ENCODE results near the gene DSG2.

DNA sequence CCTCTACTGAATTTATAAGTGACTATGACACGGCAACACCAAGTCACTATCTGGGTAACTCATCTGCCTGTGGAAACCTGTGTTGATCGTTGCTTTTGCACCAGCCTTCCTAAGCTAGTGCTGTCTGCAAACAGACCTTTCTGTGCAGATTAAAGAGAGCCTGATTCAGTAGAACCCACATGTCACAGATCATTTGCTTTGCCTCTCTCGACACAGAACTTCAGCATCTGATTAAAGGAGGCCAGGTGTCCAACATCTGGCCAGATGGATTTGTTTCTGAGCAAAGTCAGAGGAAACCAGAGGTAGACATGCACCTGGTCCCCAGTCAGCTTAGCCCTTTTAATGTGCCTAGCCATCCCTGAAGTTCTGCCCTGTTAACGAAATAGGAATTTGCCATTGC lies 78.7 kb downstream of the DSG2 start:
- TF ChIP-seq, protein P1, sequence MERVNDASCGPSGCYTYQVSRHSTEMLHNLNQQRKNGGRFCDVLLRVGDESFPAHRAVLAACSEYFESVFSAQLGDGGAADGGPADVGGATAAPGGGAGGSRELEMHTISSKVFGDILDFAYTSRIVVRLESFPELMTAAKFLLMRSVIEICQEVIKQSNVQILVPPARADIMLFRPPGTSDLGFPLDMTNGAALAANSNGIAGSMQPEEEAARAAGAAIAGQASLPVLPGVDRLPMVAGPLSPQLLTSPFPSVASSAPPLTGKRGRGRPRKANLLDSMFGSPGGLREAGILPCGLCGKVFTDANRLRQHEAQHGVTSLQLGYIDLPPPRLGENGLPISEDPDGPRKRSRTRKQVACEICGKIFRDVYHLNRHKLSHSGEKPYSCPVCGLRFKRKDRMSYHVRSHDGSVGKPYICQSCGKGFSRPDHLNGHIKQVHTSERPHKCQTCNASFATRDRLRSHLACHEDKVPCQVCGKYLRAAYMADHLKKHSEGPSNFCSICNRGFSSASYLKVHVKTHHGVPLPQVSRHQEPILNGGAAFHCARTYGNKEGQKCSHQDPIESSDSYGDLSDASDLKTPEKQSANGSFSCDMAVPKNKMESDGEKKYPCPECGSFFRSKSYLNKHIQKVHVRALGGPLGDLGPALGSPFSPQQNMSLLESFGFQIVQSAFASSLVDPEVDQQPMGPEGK (CRISPR knock-in tag; IDR thresholded peaks at IDR 0.05; ENCODE audit: borderline replicate concordance): no peak
- TF ChIP-seq ESRRG (CRISPR knock-in tag; IDR thresholded peaks at IDR 0.05): no peak
- TF ChIP-seq ZC3H10 (CRISPR knock-in tag; IDR thresholded peaks at IDR 0.05): no peak
- TF ChIP-seq CSDC2 (CRISPR knock-in tag; IDR thresholded peaks at IDR 0.05): no peak
- TF ChIP-seq PPARA (CRISPR knock-in tag; IDR thresholded peaks at IDR 0.05; ENCODE audit: borderline replicate concordance): no peak
- TF ChIP-seq OSR1 (CRISPR knock-in tag; IDR thresholded peaks at IDR 0.05): no peak
- TF ChIP-seq, protein P2, sequence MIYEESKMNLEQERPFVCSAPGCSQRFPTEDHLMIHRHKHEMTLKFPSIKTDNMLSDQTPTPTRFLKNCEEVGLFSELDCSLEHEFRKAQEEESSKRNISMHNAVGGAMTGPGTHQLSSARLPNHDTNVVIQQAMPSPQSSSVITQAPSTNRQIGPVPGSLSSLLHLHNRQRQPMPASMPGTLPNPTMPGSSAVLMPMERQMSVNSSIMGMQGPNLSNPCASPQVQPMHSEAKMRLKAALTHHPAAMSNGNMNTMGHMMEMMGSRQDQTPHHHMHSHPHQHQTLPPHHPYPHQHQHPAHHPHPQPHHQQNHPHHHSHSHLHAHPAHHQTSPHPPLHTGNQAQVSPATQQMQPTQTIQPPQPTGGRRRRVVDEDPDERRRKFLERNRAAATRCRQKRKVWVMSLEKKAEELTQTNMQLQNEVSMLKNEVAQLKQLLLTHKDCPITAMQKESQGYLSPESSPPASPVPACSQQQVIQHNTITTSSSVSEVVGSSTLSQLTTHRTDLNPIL (CRISPR knock-in tag; IDR thresholded peaks at IDR 0.05; ENCODE audit: low read depth): no peak
- no peak for TF ChIP-seq ZNF70 (CRISPR knock-in tag; IDR thresholded peaks at IDR 0.05)
- TF ChIP-seq, protein P3, sequence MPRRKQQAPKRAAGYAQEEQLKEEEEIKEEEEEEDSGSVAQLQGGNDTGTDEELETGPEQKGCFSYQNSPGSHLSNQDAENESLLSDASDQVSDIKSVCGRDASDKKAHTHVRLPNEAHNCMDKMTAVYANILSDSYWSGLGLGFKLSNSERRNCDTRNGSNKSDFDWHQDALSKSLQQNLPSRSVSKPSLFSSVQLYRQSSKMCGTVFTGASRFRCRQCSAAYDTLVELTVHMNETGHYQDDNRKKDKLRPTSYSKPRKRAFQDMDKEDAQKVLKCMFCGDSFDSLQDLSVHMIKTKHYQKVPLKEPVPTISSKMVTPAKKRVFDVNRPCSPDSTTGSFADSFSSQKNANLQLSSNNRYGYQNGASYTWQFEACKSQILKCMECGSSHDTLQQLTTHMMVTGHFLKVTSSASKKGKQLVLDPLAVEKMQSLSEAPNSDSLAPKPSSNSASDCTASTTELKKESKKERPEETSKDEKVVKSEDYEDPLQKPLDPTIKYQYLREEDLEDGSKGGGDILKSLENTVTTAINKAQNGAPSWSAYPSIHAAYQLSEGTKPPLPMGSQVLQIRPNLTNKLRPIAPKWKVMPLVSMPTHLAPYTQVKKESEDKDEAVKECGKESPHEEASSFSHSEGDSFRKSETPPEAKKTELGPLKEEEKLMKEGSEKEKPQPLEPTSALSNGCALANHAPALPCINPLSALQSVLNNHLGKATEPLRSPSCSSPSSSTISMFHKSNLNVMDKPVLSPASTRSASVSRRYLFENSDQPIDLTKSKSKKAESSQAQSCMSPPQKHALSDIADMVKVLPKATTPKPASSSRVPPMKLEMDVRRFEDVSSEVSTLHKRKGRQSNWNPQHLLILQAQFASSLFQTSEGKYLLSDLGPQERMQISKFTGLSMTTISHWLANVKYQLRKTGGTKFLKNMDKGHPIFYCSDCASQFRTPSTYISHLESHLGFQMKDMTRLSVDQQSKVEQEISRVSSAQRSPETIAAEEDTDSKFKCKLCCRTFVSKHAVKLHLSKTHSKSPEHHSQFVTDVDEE (CRISPR knock-in tag; IDR thresholded peaks at IDR 0.05): no peak
- TF ChIP-seq BACH2 (CRISPR knock-in tag; IDR thresholded peaks at IDR 0.05; ENCODE audit: borderline replicate concordance): no peak
- TF ChIP-seq, protein P4, sequence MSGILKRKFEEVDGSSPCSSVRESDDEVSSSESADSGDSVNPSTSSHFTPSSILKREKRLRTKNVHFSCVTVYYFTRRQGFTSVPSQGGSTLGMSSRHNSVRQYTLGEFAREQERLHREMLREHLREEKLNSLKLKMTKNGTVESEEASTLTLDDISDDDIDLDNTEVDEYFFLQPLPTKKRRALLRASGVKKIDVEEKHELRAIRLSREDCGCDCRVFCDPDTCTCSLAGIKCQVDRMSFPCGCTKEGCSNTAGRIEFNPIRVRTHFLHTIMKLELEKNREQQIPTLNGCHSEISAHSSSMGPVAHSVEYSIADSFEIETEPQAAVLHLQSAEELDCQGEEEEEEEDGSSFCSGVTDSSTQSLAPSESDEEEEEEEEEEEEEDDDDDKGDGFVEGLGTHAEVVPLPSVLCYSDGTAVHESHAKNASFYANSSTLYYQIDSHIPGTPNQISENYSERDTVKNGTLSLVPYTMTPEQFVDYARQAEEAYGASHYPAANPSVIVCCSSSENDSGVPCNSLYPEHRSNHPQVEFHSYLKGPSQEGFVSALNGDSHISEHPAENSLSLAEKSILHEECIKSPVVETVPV (CRISPR knock-in tag; IDR thresholded peaks at IDR 0.05): no peak
